A673 (cell line): ENCODE measurements around the gene MGARP. TPM values are rescaled to one million over a fixed set of nuclear protein-coding genes. Genes with fewer than 3 reads are reported as not detected.

Experiments used
- BruUV-seq: library from RNA; stranded (reverse); fragments of 400-500 nt; replicated peaks from 2 replicates; lab custom pipeline; 2021; lab: Mats Ljungman, UMichigan
- CTCF ChIA-PET: fragments of 300-600 bp; sonication (Branson Sonifier 250); formaldehyde crosslinking; loops from one replicate; lab custom pipeline; 2022; ENCODE audit warnings: antibody characterized with exemption; lab: Charles Lee
- POLR2A ChIA-PET: fragments of 300-600 bp; sonication (Branson Sonifier 250); formaldehyde crosslinking; loops from one replicate; lab custom pipeline; 2022; ENCODE audit warnings: antibody characterized with exemption; ENCODE audit not compliant: low non-redundant PET; lab: Charles Lee
- DNase-seq: peaks from one replicate; pipeline ENCODE4 v3.0.0-alpha.2; 2015; ENCODE audit warnings: low spot score
- H3K27ac ChIP-seq: fragments of 200-600 bp; sonication (generic); 2 replicates; pipeline ENCODE4 v1.5.1; 2016; ENCODE audit warnings: mixed run types, low read depth, mild to moderate bottlenecking, mixed read lengths, antibody characterized with exemption, low read length; ENCODE audit not compliant: poor library complexity, severe bottlenecking
- H3K27me3 ChIP-seq: fragments of 200-600 bp; sonication (generic); replicated peaks from 2 replicates; pipeline ENCODE4 v1.6.1; 2017; ENCODE audit warnings: mixed run types, low read depth, mild to moderate bottlenecking, mixed read lengths, antibody characterized with exemption, low read length; ENCODE audit not compliant: insufficient read depth, poor library complexity
- H3K36me3 ChIP-seq: fragments of 200-600 bp; sonication (generic); 2 replicates; pipeline ENCODE4 v1.6.1; 2016; ENCODE audit warnings: mixed run types, mild to moderate bottlenecking, mixed read lengths, antibody characterized with exemption, low read length; ENCODE audit not compliant: insufficient read depth, poor library complexity, severe bottlenecking
- H3K4me1 ChIP-seq: fragments of 200-600 bp; sonication (generic); 2 replicates; pipeline ENCODE4 v1.6.1; 2017; ENCODE audit warnings: mixed run types, mild to moderate bottlenecking, mixed read lengths, antibody characterized with exemption, low read length; ENCODE audit not compliant: insufficient read depth, poor library complexity, severe bottlenecking
- H3K4me3 ChIP-seq: fragments of 200-600 bp; sonication (generic); 2 replicates; pipeline ENCODE4 v1.5.1; 2016; ENCODE audit warnings: low read depth, mixed run types, mild to moderate bottlenecking, mixed read lengths, low read length; ENCODE audit not compliant: poor library complexity, severe bottlenecking
- H3K9me3 ChIP-seq: fragments of 200-600 bp; sonication (generic); 2 replicates; pipeline ENCODE4 v1.6.1; 2016; ENCODE audit warnings: mixed run types, low read depth, mild to moderate bottlenecking, mixed read lengths, antibody characterized with exemption, low read length; ENCODE audit not compliant: poor library complexity, severe bottlenecking
- CTCF ChIP-seq: fragments of 300-800, 200-600 bp; sonication (generic); conservative IDR thresholded peaks from 2 replicates; pipeline ENCODE4 v1.5.1; 2017; ENCODE audit warnings: low read depth, mild to moderate bottlenecking, antibody characterized with exemption, low read length, moderate library complexity, mixed read lengths
- EZH2 ChIP-seq: fragments of 200-600 bp; sonication (generic); IDR thresholded peaks from 2 replicates; pipeline ENCODE4 v1.6.1; 2017; ENCODE audit warnings: borderline replicate concordance, low read depth, mild to moderate bottlenecking, mixed read lengths, antibody characterized with exemption, low read length; ENCODE audit not compliant: poor library complexity, severe bottlenecking
- intact Hi-C: fragments of 100-400 bp; cut with micrococcal nuclease; formaldehyde crosslinking; loops from one replicate; pipeline ENCODE4 v1.10.0; 2022; ENCODE audit not compliant: unreplicated experiment
- total RNA-seq: library from RNA; stranded (reverse); gene quantifications from 2 replicates; pipeline ENCODE4 v1.2.3, GENCODE V29; 2021

MGARP gene
- total RNA-seq, 1 experiment from 2014 or later = 6.0 TPM

- POLR2A ChIA-PET = no interaction called here
- BruUV-seq = no TSS peak
- Histone ChIP-seq H3K4me3 (no peak overlapping the region), H3K27ac (no peak overlapping the region), H3K36me3 (peaks cover 6% of the 10 kb centered on the region), H3K27me3 (no peaks in the 10 kb centered on the region), H3K9me3 (peaks cover 7% of the 10 kb centered on the region), H3K4me1 (peaks cover 11% of the 10 kb centered on the region)
- TF ChIP-seq EZH2 = no peak
- no peak for TF ChIP-seq CTCF
- CTCF ChIA-PET = no interaction called here
- intact Hi-C loops = no loop called here
- no peak for DNase-seq
Observed at GRCh38 chr4:139319571-139319970, 39.5 kb upstream of the MGARP start.

- Histone ChIP-seq H3K27ac (no peak overlapping the region), H3K27me3 (no peaks in the 10 kb centered on the region), H3K4me3 (no peak overlapping the region), H3K4me1 (peaks cover 4% of the 10 kb centered on the region), H3K36me3 (peaks cover 6% of the 10 kb centered on the region), H3K9me3 (peaks cover 7% of the 10 kb centered on the region)
- intact Hi-C loops = no loop called here
- DNase-seq = peak; percentile 14
- no TSS peak for BruUV-seq
- POLR2A ChIA-PET = no interaction called here
- CTCF ChIA-PET = no interaction called here
- no peak for TF ChIP-seq CTCF
Observed at GRCh38 chr4:139317635-139318034, 37.6 kb upstream of the MGARP start.

- Histone ChIP-seq H3K4me1 (peaks cover 7% of the 10 kb centered on the region), H3K27ac (no peak overlapping the region), H3K9me3 (peaks cover 7% of the 10 kb centered on the region), H3K4me3 (no peak overlapping the region), H3K36me3 (peaks cover 6% of the 10 kb centered on the region), H3K27me3 (no peaks in the 10 kb centered on the region)
- BruUV-seq = no TSS peak
- ChIA-PET POLR2A (no interaction called here), CTCF (no interaction called here)
- no peak for DNase-seq
- intact Hi-C loops = no loop called here
- TF ChIP-seq CTCF (no peak), EZH2 (no peak)
Observed at GRCh38 chr4:139316733-139317132, 36.7 kb upstream of the MGARP start.
